ENCODE results near the gene LMNA.
"Not testable (repeated sequence)": the region's sequence is repeated elsewhere in the genome, so short reads cannot be mapped to it uniquely, and the experiment has no call there.

LMNA gene

GRCh38 chr1:156164125-156164831 is 49.8 kb downstream of the LMNA start:
- DNase-seq, result no peak

GRCh38 chr1:156165083-156165482 is 50.6 kb downstream of the LMNA start:
- DNase-seq, result no peak

GRCh38 chr1:156167536-156167935 is 53.0 kb downstream of the LMNA start:
- no peak for DNase-seq

GRCh38 chr1:156172696-156173470 is 58.4 kb downstream of the LMNA start:
- DNase-seq, result no peak

GRCh38 chr1:156176610-156177210 is 62.2 kb downstream of the LMNA start:
- no peak for DNase-seq

GRCh38 chr1:156177919-156178654 is 63.6 kb downstream of the LMNA start:
- DNase-seq, result no peak

GRCh38 chr1:156180471-156180870 is 66.0 kb downstream of the LMNA start:
- DNase-seq, result no peak

- DNase-seq, result not testable (repeated sequence)
These were observed 66.9 kb downstream of the LMNA start for GRCh38 chr1:156181391-156181924.

- DNase-seq, result not testable (repeated sequence)
These were observed 67.7 kb downstream of the LMNA start for GRCh38 chr1:156182010-156182779.

GRCh38 chr1:156186347-156187177 is 72.1 kb downstream of the LMNA start:
- DNase-seq, result not testable (repeated sequence)
